ENCODE measurements around the gene USP51.
"Not testable (repeated sequence)": the region's sequence is repeated elsewhere in the genome, so short reads cannot be mapped to it uniquely, and the experiment has no call there.

Gene USP51

DNA sequence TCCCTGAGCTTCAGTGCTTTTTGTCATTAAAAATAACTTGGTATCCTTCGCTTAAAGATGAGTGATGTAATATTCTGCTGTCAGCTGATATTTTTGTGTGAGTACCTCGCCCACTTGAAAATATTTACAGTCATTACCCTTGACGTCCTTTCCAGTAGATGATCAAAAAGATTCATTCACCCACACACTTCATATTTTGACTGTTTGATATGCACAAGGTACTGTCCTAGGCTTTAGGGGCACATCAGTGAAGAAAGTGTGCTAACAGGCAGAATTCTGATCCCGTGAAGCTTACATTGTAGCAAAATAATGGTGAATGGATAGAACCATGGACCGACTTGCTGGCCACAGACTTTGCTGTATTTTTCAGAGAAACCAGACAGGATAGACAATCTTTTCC lies 18.1 kb upstream of the USP51 start:
- not testable (repeated sequence) for H3K27me3 Mint-ChIP-seq (ENCODE audit: low read depth); H3K36me3 Mint-ChIP-seq (ENCODE audit: low read depth); H3K27ac Mint-ChIP-seq; H3K9me3 Mint-ChIP-seq; H3K4me3 Mint-ChIP-seq; H3K4me1 Mint-ChIP-seq

DNA sequence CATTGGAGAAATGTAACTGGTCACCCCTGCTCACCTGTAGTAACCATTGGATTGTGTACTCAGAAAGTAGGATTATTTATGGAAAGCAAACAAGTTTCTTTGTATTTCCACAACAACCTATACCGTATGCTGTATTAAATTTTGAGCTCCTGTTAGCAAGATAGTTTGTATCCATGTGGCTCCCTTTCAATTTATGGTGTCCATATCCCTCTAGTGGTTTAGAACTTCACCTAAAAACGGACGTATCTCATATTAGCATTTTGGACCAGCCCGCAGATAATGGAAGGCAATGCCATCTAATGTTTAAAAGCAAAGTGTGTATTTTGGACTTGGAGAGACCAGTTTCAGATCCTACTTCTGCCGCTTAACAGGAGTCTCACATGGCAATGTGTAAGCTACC lies 17.4 kb upstream of the USP51 start:
- H3K36me3 Mint-ChIP-seq (ENCODE audit: low read depth); H3K27me3 Mint-ChIP-seq (ENCODE audit: low read depth); H3K27ac Mint-ChIP-seq; H3K9me3 Mint-ChIP-seq; H3K4me1 Mint-ChIP-seq; H3K4me3 Mint-ChIP-seq: not testable (repeated sequence)

DNA sequence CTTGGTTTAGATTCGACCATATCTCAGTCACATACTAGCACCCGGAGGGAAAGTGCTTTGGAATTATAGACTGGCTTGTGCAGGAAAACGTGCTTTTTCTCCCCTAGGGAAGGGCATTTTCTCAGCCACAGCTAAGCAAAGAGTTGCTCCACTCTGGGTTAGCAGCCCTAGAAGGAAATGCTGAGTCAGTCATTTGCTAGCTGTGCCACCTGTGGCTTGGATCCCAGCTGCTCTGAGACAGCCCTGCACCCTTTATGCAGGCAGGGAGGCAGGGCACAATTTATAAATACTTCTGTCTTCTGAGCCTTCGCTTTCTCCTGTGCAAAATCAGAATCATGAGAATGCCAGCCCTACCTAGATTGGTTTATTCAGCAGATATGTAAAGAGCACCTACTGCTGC lies 1.3 kb upstream of the USP51 start:
- Mint-ChIP-seq H3K36me3 (ENCODE audit: low read depth) (peaks cover 3% of the 10 kb centered on the region), H3K27ac (peak overlapping the region; percentile 62 to 100 (median 100)), H3K9me3 (peaks cover 8% of the 10 kb centered on the region), H3K4me1 (peaks cover 17% of the 10 kb centered on the region), H3K4me3 (peak overlapping the region; percentile 73 to 95 (median 94)), H3K27me3 (ENCODE audit: low read depth) (no peaks in the 10 kb centered on the region)
- TF ChIP-seq, protein P1, sequence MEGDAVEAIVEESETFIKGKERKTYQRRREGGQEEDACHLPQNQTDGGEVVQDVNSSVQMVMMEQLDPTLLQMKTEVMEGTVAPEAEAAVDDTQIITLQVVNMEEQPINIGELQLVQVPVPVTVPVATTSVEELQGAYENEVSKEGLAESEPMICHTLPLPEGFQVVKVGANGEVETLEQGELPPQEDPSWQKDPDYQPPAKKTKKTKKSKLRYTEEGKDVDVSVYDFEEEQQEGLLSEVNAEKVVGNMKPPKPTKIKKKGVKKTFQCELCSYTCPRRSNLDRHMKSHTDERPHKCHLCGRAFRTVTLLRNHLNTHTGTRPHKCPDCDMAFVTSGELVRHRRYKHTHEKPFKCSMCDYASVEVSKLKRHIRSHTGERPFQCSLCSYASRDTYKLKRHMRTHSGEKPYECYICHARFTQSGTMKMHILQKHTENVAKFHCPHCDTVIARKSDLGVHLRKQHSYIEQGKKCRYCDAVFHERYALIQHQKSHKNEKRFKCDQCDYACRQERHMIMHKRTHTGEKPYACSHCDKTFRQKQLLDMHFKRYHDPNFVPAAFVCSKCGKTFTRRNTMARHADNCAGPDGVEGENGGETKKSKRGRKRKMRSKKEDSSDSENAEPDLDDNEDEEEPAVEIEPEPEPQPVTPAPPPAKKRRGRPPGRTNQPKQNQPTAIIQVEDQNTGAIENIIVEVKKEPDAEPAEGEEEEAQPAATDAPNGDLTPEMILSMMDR (IDR thresholded peaks at IDR 0.05; ENCODE audit: unreplicated experiment in 3 of 3): no peak

DNA sequence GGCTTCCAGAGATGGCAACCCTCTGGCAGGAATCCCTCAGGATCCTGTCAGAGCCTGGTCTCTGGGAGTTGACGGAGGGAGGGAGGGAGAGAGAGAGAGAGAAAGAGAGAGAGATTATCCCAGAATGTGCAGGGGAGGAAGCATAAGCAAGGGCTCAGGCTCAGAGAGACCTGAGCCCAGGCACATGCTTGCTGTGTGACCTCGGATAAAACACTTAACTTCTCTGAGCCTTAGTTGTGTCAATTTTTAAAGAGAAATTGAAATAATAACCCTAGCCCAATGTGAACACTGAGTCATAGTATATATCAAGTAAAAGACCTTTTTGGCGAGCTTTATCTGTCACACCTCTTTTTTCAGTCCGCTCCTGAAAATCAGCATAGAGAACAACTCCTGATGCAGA lies 473 bp upstream of the USP51 start:
- peaks cover 17% of the 10 kb centered on the region for H3K4me1 Mint-ChIP-seq
- H3K27ac Mint-ChIP-seq: peak overlapping the region; percentile 99 to 100 (median 100)
- H3K9me3 Mint-ChIP-seq: peaks cover 8% of the 10 kb centered on the region
- H3K36me3 Mint-ChIP-seq (ENCODE audit: low read depth): peaks cover 3% of the 10 kb centered on the region
- TF ChIP-seq, protein P1 (IDR thresholded peaks at IDR 0.05; ENCODE audit: unreplicated experiment in 3 of 3): no peak
- no peaks in the 10 kb centered on the region for H3K27me3 Mint-ChIP-seq (ENCODE audit: low read depth)
- H3K4me3 Mint-ChIP-seq: peak overlapping the region; percentile 94 to 96 (median 95)

DNA sequence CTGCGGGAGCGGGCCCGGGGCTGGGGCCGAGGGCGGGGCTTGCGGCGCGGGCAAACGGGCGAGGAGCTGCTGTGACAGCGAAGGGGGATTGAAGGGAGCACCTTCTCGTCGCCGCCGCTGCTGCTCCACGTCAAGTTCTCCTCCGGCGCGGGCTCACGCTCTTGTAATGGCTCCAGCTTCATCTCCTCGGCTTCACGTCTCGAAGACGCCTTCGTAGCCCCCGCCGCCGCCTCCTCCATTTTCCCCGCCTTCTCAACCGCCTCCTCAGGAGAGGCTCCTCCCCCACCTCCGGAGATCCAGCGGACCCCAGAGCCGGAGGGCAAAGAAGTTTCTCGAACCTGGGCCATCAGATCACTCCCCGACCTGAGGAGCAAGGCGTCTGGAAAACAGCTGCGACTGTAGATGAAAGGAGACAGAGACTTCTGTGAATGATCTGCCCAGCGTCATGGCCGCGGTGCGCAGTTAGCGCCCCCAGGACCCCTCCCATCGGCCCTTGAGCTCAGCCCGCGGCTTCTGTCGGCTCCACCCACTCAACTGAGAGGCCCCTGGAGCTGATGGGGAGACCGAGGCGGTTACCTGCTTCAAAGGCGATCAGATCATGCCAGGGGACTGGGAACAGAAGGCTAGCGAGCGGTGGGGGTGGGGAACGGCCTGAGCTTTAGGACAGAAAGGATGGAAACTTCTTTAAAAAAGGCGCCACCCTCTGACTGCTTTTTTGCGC lies 895 bp downstream of the USP51 start:
- TF ChIP-seq, protein P1 (IDR thresholded peaks at IDR 0.05; ENCODE audit: unreplicated experiment in 3 of 3): no peak
- Mint-ChIP-seq H3K4me1 (peaks cover 17% of the 10 kb centered on the region), H3K27ac (peak overlapping the region; percentile 99 to 100 (median 100)), H3K27me3 (ENCODE audit: low read depth) (no peaks in the 10 kb centered on the region), H3K4me3 (peak overlapping the region; percentile 94 to 96 (median 95)), H3K9me3 (peaks cover 13% of the 10 kb centered on the region), H3K36me3 (ENCODE audit: low read depth) (peaks cover 3% of the 10 kb centered on the region)

DNA sequence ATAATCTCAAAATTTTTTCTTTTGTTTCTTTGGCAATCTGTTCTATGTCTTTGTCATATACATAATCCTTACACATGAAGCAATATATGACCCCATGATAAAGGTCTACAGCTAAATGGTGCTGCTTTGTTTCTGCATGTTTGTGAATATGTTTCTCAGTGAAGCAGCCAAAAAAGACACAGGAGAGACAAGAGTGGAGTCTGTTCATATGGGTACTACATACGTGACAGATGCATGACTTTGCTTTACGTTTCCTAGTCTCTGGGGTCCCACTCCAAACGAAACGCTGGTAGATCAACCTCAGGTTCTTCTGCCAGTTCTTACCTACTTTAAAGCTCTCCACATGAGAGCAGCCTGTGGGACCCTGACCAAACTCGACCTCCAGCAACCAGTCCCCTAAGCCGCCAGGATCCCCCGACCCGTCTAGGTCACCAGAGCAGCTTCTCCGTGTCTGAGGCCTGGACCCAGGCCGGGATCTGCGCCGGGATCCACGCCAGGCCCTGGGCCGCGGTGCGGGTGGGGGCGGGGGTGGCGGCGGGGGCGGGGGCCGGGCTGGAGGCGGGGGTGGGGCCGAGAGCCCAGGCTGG lies 1.5 kb downstream of the USP51 start:
- peaks cover 13% of the 10 kb centered on the region for H3K9me3 Mint-ChIP-seq
- H3K27ac Mint-ChIP-seq: peak overlapping the region; percentile 98 to 100 (median 99)
- TF ChIP-seq, protein P1 (IDR thresholded peaks at IDR 0.05; ENCODE audit: unreplicated experiment in 3 of 3): no peak
- peaks cover 17% of the 10 kb centered on the region for H3K4me1 Mint-ChIP-seq
- H3K36me3 Mint-ChIP-seq (ENCODE audit: low read depth): peaks cover 3% of the 10 kb centered on the region
- H3K4me3 Mint-ChIP-seq: peak overlapping the region; percentile 77 to 91 (median 88)
- H3K27me3 Mint-ChIP-seq (ENCODE audit: low read depth): no peaks in the 10 kb centered on the region

DNA sequence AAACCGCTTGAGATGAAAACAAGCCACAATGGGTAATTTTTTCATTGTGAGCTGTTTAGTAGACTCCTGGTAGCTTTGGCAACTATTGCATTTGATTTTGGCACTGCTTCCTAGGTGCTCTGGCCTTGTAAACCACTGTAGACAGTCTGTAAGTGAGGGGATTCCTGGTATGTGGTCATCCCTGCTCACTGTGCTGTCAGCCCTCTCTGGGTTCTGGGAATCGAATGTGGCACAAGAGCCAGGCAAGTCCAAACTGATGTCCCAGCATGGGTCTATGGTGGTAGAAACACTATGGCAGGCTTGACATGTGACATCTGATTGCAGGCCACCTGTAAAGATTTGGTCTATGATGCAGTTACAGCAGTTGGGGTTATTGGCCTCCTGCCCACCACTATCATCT lies 2.5 kb downstream of the USP51 start:
- peak overlapping the region; percentile 98 to 100 (median 99) for H3K27ac Mint-ChIP-seq
- peaks cover 3% of the 10 kb centered on the region for H3K36me3 Mint-ChIP-seq (ENCODE audit: low read depth)
- H3K9me3 Mint-ChIP-seq: peaks cover 13% of the 10 kb centered on the region
- peaks cover 17% of the 10 kb centered on the region for H3K4me1 Mint-ChIP-seq
- H3K4me3 Mint-ChIP-seq: peak overlapping the region in 2 of 3 experiments; percentile 88 to 91
- TF ChIP-seq, protein P1 (IDR thresholded peaks at IDR 0.05; ENCODE audit: unreplicated experiment in 3 of 3): no peak
- no peaks in the 10 kb centered on the region for H3K27me3 Mint-ChIP-seq (ENCODE audit: low read depth)

Data from nephron (organoid).